HEK293T (cell line): ENCODE results near the gene TTC33.
"Not testable (repeated sequence)": the region's sequence is repeated elsewhere in the genome, so short reads cannot be mapped to it uniquely, and the experiment has no call there.

Experiments used
- CTCF ChIA-PET: fragments of 350-600 bp; formaldehyde crosslinking; extraction: SDS; loops from one replicate; lab custom pipeline; 2021; ENCODE audit warnings: antibody characterized with exemption, inconsistent platforms; lab: Yijun Ruan, JAX
- POLR2A ChIA-PET: fragments of 350-600 bp; formaldehyde crosslinking; extraction: SDS; loops from one replicate; lab custom pipeline; 2020; ENCODE audit warnings: antibody characterized with exemption, inconsistent platforms; lab: Yijun Ruan, JAX
- DNase-seq: peaks from one replicate; pipeline ENCODE4 v3.0.0; 2012; ENCODE audit warnings: mixed read lengths; ENCODE audit errors: extremely low spot score
- ARNT ChIP-seq: fragments of 450-650 bp; IDR thresholded peaks from 2 replicates; pipeline ENCODE4 v1.6.1; 2017; ENCODE audit warnings: mild to moderate bottlenecking
- BHLHE40 ChIP-seq: fragments of 450-650 bp; IDR thresholded peaks from 2 replicates; pipeline ENCODE4 v1.6.1; 2016; ENCODE audit warnings: mild to moderate bottlenecking, moderate library complexity, borderline replicate concordance
- CTBP1 ChIP-seq: fragments of 450-650 bp; IDR thresholded peaks from 2 replicates; pipeline ENCODE4 v1.6.1; 2016; ENCODE audit warnings: borderline replicate concordance
- ELF4 ChIP-seq: fragments of 450-650 bp; IDR thresholded peaks from 2 replicates; pipeline ENCODE4 v1.6.1; 2017; ENCODE audit warnings: antibody characterized with exemption
- FOXA1 ChIP-seq: fragments of 450-650 bp; IDR thresholded peaks from 2 replicates; pipeline ENCODE4 v1.6.1; 2016; ENCODE audit warnings: mild to moderate bottlenecking
- FOXK2 ChIP-seq: fragments of 450-650 bp; IDR thresholded peaks from 2 replicates; pipeline ENCODE4 v1.6.1; 2016; ENCODE audit warnings: mild to moderate bottlenecking
- FOXM1 ChIP-seq: fragments of 450-650 bp; IDR thresholded peaks from 2 replicates; pipeline ENCODE4 v1.6.1; 2017; ENCODE audit warnings: mild to moderate bottlenecking, borderline replicate concordance
- HDGF ChIP-seq: fragments of 450-650 bp; IDR thresholded peaks from 2 replicates; pipeline ENCODE4 v1.6.1; 2017; ENCODE audit warnings: antibody characterized with exemption, borderline replicate concordance
- L3MBTL2 ChIP-seq: fragments of 450-650 bp; conservative IDR thresholded peaks from 2 replicates; pipeline ENCODE4 v1.6.1; 2016; ENCODE audit warnings: mild to moderate bottlenecking
- LEF1 ChIP-seq: fragments of 450-650 bp; IDR thresholded peaks from 2 replicates; pipeline ENCODE4 v1.6.1; 2017; ENCODE audit warnings: mild to moderate bottlenecking, borderline replicate concordance
- NFRKB ChIP-seq: fragments of 450-650 bp; IDR thresholded peaks from 2 replicates; pipeline ENCODE4 v1.6.1; 2016; ENCODE audit warnings: mild to moderate bottlenecking, moderate library complexity
- PKNOX1 ChIP-seq: fragments of 450-650 bp; IDR thresholded peaks from 2 replicates; pipeline ENCODE4 v1.6.1; 2016
- SP1 ChIP-seq: fragments of 450-650 bp; IDR thresholded peaks from 2 replicates; pipeline ENCODE4 v1.6.1; 2017
- SUZ12 ChIP-seq: fragments of 450-650 bp; IDR thresholded peaks from 2 replicates; pipeline ENCODE4 v1.6.1; 2016; ENCODE audit warnings: mild to moderate bottlenecking
- TARDBP ChIP-seq: fragments of 450-650 bp; IDR thresholded peaks from 2 replicates; pipeline ENCODE4 v1.6.1; 2016
- ZNF384 ChIP-seq: fragments of 450-650 bp; IDR thresholded peaks from 2 replicates; pipeline ENCODE4 v1.6.1; 2016

The TTC33 gene

GRCh38 chr5:40652441-40653220 is 103.1 kb downstream of the TTC33 start:
- no peak for TF ChIP-seq L3MBTL2
- no peak for TF ChIP-seq TARDBP
- no peak for TF ChIP-seq FOXA1
- no peak for TF ChIP-seq LEF1
- no peak for TF ChIP-seq ARNT
- no peak for TF ChIP-seq ZNF384
- TF ChIP-seq HDGF = no peak
- TF ChIP-seq FOXK2 = no peak
- TF ChIP-seq BHLHE40 = no peak
- TF ChIP-seq ELF4 = no peak
- TF ChIP-seq NFRKB = no peak
- no peak for TF ChIP-seq FOXM1
- TF ChIP-seq PKNOX1 = no peak
- no peak for TF ChIP-seq SUZ12
- TF ChIP-seq SP1 = no peak
- no peak for TF ChIP-seq CTBP1
- DNase-seq = no peak
- ChIA-PET CTCF (interaction anchor here (0.5 kb wide), 1 partner anchor 79 kb away, joined by 3 read pairs; no protein-coding TSS in a partner anchor), POLR2A (no interaction called here)

GRCh38 chr5:40651201-40651600 is 104.6 kb downstream of the TTC33 start:
- no peak for DNase-seq
- POLR2A ChIA-PET = no interaction called here
- TF ChIP-seq FOXA1 = no peak
- no peak for TF ChIP-seq ARNT
- TF ChIP-seq L3MBTL2 = no peak
- CTCF ChIA-PET = no interaction called here

GRCh38 chr5:40649463-40650030 is 106.2 kb downstream of the TTC33 start:
- TF ChIP-seq NFRKB (no peak), HDGF (no peak), SUZ12 (no peak), FOXA1 (no peak), BHLHE40 (no peak), L3MBTL2 (no peak)
- ChIA-PET POLR2A (no interaction called here), CTCF (no interaction called here)
- DNase-seq = no peak

- DNase-seq = no peak
- ChIA-PET CTCF (interaction anchor here (0.7 kb wide), 1 partner anchor 988 kb away, joined by 3 read pairs; no protein-coding TSS in a partner anchor), POLR2A (no interaction called here)
- TF ChIP-seq NFRKB = no peak
- no peak for TF ChIP-seq SUZ12
Observed at GRCh38 chr5:40648150-40648549, 107.6 kb downstream of the TTC33 start.

- ChIA-PET CTCF (no interaction called here), POLR2A (no interaction called here)
- DNase-seq = no peak
- TF ChIP-seq FOXM1 = no peak
- no peak for TF ChIP-seq LEF1
- TF ChIP-seq PKNOX1 = no peak
Observed at GRCh38 chr5:40646266-40646665, 109.5 kb downstream of the TTC33 start.

GRCh38 chr5:40639531-40639930 is 116.2 kb downstream of the TTC33 start:
- CTCF ChIA-PET, DNase-seq, POLR2A ChIA-PET: not testable (repeated sequence)

GRCh38 chr5:40634593-40634992 is 121.2 kb downstream of the TTC33 start:
- ChIA-PET POLR2A (no interaction called here), CTCF (no interaction called here)
- no peak for DNase-seq
- no peak for TF ChIP-seq LEF1
- TF ChIP-seq PKNOX1 = no peak
- TF ChIP-seq FOXM1 = no peak
- TF ChIP-seq L3MBTL2 = no peak
- TF ChIP-seq FOXA1 = no peak
- TF ChIP-seq SP1 = no peak
- TF ChIP-seq ARNT = no peak
- TF ChIP-seq CTBP1 = no peak
- no peak for TF ChIP-seq SUZ12
- no peak for TF ChIP-seq NFRKB
- TF ChIP-seq ZNF384 = no peak
- no peak for TF ChIP-seq FOXK2
- no peak for TF ChIP-seq ELF4
- no peak for TF ChIP-seq BHLHE40
- no peak for TF ChIP-seq TARDBP
- no peak for TF ChIP-seq HDGF
